COR-L47 (cell line): ENCODE data around the gene SPRED2.

Experiments used
- DNase-seq: peaks from one replicate; lab custom pipeline; 2025; lab: John Stamatoyannopoulos, UW

Gene SPRED2

DNA sequence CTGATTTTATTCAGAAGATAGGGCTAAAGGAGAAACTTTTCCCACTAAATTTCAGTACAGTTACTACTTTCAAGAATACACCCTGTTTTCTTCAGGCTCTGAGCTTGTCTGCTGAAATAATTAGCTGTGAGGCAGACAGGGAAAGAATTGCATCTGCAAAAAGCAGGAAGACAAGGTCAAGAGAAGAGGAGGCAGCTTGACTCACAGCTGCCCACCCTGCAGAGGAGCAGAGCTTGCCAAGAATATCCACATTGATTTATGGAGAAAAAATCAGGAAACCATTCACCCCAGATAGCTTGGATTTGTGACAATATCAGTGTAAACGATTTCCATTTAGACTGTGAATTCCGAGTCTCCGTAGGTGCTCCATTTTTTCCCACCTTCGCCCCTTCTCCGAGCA is 155.8 kb downstream of the SPRED2 start:
- DNase-seq: no peak

GRCh38 chr2:65275141-65275915 is 157.1 kb downstream of the SPRED2 start:
- DNase-seq: no peak

GRCh38 chr2:65273344-65273743 is 159.1 kb downstream of the SPRED2 start:
- no peak for DNase-seq

DNA sequence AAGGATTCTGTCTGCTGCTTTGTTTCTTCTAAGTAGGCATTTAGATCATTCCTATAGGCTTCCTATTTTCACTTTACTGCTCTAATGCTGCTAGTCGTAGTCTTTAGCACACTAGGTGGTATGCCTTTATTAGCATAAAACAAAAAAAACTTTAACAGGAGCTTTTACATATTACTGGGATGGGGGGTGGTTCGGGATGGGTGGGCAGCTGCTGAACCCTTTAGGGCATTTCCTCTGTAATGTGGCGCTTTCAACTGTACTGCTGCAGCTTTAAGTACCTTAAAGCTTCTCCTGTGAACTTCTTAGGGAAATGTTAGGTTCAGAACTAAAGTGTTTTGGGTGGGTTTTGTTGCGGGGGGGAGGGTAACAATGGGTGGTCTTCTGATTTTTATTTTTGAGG is 163.4 kb downstream of the SPRED2 start:
- no peak for DNase-seq

- no peak for DNase-seq
These were observed 165.4 kb downstream of the SPRED2 start for GRCh38 chr2:65267008-65267407.

- DNase-seq: no peak
These were observed 166.7 kb downstream of the SPRED2 start for GRCh38 chr2:65265671-65266045.

DNA sequence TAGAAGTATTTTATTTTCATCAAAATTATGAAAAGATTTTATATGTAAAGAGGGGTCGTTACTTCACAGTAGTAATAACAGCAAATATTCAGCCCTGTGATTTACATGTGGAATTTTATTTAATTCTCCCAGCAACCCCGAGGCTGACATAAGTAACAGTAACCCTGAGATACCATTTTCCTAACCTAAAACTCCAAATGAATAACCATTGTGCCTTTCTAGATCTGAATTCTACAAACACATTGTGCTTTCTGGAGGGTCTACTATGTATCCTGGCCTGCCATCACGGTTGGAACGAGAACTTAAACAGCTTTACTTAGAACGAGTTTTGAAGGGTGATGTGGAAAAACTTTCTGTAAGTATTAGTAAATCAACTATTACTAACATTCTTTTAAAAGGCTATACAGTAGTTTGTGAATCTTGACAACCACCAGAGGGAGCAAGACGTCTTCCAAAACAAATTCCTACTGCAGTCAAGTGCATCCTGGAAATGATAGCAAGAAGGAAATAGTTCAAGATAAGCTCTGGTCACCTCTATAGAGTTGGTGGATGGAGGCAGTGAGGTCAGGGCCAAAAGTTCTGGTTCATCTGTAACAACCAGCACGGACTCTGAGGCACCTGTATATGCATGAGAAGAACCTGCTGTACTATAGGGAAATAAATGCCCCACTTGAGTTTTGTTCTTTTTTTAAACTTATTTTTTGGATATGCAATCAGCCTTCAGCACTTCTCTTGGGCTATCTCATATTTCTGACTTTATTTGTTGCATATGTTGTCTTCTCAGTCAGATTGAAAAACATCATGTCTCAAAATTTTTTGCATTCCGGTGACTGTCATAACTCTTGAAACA is 167.4 kb downstream of the SPRED2 start:
- peak; percentile 72 for DNase-seq

GRCh38 chr2:65263986-65264385 is 168.4 kb downstream of the SPRED2 start:
- no peak for DNase-seq

DNA sequence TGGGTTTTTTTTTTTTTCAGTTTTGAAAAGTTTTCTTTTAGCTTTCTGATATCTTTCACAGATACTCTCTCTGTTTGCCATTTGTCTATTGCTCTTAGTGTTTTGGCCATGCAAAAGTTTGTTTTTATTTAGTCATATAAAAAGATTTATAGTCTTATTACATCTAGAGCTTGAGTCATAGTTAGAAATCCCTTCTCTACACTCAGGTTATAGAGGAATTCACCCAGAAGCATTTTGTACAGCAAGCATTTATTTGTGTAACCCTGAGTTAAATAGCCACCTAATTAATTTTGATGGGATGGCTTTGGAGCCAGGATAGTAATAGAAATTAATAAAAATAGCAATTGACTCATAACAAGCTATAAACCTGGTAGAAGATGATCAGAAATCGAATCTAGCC is 169.1 kb downstream of the SPRED2 start:
- no peak for DNase-seq

GRCh38 chr2:65261676-65262075 is 170.7 kb downstream of the SPRED2 start:
- DNase-seq: no peak
